Measurements from ENCODE around the gene DRAXIN.

The DRAXIN gene

GRCh38 chr1:11711490-11711889, 20.0 kb downstream of the DRAXIN start:
- no peak for DNase-seq (ENCODE audit: low read depth)

DNA sequence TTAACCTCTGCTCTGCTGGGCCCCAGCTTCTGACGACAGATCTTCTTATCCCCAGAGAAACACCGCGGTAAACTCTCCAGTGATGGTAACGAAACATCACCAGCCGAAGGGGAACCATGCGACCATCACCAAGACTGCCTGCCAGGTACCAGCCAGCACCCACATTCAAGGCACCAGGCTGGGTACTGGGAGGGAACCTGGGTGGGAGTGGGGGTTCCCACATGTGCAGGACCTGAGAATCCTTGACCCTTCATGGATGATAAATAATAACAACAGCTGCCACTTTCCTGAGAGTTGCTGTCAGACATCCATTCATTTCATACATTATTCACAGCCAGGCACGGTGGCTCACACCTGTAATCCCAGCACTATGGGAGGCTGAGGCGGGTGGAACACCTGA, 20.8 kb downstream of the DRAXIN start:
- DNase-seq (ENCODE audit: low read depth), result no peak

DNA sequence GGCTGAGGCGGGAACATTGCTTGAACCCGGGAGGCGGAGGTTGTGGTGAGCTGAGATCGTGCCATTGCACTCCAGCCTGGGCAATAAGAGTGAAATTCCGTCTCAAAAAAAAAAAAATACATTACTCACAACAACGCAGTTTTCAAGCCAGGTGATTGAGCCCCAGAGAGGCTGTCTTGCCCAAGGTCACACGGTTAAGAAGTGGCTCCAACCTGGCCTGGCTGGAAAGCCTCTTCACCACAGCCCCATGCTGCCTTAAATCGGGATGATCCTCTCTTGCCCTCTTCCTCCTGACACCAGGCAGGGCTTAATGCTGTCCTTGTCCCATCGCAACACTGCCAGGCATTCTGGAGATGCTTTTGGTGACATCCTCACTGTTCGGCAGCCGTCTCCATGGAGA, 21.6 kb downstream of the DRAXIN start:
- DNase-seq (ENCODE audit: low read depth), result no peak

GRCh38 chr1:11714831-11715575, 23.5 kb downstream of the DRAXIN start:
- no peak for DNase-seq (ENCODE audit: low read depth)

DNA sequence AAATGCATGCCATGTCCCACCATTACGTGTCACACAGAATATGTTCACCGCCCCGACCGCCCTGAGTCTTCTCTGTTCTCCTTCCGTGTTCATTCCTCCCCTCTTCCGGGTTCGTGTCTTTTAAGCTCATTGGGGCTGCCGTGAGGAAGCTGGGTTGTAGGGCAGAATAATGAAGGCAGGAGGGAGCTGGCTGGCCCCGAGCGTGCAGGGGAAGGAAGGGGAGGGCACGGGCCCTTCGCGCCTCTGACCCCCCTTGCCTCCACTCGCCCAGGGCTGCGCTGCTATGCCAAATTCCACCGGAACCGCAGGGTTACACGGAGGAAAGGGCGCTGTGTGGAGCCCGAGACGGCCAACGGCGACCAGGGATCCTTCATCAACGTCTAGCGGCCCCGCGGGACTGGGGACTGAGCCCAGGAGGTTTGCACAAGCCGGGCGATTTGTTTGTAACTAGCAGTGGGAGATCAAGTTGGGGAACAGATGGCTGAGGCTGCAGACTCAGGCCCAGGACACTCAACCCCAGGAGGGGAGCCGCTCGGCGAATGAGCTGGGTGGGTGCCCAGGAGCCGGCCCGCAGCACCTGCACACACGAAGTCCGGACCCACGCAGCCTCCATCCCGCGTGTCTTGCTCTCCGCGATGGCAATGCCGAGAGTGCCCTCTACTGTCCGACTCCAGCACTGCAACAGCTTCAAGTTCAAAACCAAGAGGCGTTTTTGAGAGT, 28.0 kb downstream of the DRAXIN start:
- peak; percentile 19 for DNase-seq (ENCODE audit: low read depth)

DNA sequence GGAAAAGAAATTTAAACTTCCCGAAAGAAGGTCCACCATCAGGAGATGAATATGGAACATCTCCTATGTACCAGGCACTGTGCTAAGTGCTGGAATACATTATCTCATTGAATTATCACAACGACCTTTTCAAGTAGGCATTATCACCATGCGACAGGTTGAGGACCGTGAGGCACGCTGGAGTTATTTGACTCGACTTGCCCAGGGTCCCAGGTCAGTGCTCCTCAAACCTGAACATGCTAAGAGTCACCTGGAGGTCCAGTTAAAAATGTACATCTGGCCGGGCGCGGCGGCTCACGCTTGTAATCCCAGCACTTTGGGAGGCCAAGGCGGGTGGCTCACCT, 28.5 kb downstream of the DRAXIN start:
- DNase-seq (ENCODE audit: low read depth), result no peak

- DNase-seq (ENCODE audit: low read depth), result no peak
Measured at GRCh38 chr1:11720525-11720924, 29.0 kb downstream of the DRAXIN start.

DNA sequence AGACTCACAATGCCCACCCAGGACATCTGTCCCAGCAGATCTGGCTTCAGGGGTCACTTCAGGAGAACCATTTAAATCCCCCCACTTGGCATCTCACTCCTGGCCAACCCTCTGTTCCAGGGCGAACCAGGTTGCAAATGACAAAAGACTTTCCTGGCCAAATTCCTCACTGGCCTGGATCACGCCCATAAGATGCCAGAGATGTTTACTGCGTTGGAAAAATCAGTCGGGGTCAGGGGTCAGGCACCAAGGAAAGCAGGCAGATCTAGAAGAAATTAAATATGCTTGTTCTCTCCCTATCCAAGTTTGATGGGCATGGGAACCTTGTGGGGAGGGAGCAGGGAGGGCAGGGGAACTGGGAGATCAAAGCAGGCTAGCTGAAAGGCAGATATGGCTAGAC, 29.8 kb downstream of the DRAXIN start:
- DNase-seq (ENCODE audit: low read depth), result no peak

DNA sequence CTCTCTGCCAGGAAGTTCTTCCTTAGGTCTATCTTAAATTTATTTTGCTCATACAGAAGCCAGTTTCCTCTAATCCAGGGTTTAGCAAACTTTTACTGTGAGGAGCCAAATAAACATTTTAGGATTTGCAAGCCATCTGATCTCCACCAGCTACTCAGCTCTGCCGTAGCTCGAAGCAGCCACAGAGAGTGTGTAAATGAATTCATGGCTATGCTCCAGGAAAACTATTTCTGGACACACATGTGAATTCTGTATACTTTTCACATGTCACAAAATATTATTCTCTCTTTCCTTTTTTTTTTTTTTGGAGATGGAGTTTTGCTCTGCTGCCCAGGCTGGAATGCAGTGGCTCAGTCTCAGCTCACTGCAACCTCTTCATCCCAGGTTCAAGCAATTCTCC, 31.0 kb downstream of the DRAXIN start:
- DNase-seq (ENCODE audit: low read depth), result no peak

- DNase-seq (ENCODE audit: low read depth), result no peak
Measured at GRCh38 chr1:11725616-11726015, 34.1 kb downstream of the DRAXIN start.

GRCh38 chr1:11727119-11727518, 35.6 kb downstream of the DRAXIN start:
- no peak for DNase-seq (ENCODE audit: low read depth)

DNA sequence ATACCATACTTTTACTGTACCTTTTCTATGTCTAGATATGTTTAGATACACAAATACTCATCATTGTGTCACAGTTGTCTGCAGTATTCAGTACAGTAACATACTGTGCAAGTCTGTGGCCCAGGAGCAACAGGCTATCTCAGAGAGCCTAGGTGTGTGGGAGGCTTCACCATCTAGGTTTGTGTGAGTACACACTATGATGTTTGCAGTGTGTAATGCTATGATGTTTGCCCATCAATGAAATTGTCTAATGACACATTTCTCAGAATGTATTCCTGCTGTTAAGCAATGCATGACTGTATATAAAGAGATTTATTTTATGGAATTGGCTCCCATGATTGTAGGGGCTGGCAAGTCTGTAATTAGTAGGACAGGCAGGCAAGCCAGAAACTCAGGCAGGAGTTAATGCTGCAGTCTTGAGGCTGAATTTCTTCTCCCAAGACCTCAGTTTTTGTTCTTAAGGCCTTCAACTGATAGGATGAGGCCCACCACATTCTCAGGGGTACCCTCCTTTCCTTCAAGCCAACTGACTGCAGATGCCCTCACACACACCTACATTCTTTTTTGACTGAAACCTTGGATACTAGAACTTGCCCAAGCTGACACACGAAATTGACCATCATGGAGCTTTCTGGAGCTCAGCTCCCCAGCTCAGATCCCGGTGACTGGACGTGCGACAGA, 36.8 kb downstream of the DRAXIN start:
- no peak for DNase-seq (ENCODE audit: low read depth)

GRCh38 chr1:11729155-11729497, 37.6 kb downstream of the DRAXIN start:
- no peak for DNase-seq (ENCODE audit: low read depth)

DNA sequence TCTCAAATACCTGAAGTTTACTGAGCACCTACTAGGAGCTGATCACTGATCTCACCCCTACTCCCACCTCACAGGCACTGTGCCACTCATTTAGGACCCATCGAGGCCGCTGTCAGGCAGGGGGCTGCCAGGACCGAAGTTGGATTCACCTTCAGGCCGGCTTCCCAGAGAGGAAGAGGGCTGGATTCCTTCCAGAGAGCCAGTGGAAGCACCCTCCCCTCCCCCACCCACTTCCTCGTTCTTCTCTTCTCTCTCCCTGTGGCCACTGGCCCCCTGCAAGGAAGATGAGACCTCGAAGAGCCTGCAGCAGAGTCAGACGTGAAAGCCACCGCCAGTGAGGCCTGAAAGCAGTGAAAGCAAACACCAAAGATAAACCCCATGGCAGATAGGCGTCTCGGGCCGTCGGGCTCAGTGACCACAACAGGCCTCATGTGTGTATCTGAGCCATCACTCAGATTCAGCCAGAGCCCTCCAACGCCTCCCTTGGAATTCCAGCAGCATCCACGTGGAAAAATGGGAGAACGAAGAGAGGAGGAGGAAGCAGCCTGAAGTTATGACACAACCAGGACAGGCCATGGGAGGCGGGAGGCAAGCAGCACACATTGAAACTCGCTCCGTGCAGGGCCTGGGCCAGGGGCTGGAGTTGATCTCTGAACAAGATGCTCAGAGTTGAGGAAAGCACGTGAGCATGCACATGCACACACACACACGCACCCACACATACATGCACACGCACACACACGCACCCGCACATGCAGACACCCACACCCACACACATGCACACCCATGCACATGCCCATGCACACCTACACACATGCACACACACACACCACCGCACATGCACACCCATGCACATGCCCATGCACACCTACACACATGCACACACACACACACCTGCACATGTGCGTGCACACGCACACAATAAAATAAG, 38.3 kb downstream of the DRAXIN start:
- no peak for DNase-seq (ENCODE audit: low read depth)

- DNase-seq (ENCODE audit: low read depth), result no peak
Measured at GRCh38 chr1:11730429-11730891, 39.0 kb downstream of the DRAXIN start.

GRCh38 chr1:11731691-11732283, 40.3 kb downstream of the DRAXIN start:
- no peak for DNase-seq (ENCODE audit: low read depth)

- no peak for DNase-seq (ENCODE audit: low read depth)
Measured at GRCh38 chr1:11733306-11733705, 41.8 kb downstream of the DRAXIN start.

DNA sequence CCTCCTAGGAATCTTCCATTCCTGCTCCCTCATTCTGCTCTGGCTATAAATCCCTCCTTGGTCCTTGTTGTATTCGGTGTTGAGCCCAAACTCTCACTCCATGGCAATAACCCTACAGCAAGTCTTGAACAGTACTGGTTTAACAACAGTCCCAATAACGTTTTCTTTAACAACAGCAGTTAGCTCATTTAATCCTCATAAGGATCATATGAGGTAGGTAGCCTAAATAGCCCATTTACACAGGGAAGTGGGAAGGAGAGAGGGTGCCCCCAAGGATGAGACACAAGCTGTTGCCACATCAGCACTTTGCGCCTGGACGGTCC, 44.0 kb downstream of the DRAXIN start:
- no peak for DNase-seq (ENCODE audit: low read depth)

DNA sequence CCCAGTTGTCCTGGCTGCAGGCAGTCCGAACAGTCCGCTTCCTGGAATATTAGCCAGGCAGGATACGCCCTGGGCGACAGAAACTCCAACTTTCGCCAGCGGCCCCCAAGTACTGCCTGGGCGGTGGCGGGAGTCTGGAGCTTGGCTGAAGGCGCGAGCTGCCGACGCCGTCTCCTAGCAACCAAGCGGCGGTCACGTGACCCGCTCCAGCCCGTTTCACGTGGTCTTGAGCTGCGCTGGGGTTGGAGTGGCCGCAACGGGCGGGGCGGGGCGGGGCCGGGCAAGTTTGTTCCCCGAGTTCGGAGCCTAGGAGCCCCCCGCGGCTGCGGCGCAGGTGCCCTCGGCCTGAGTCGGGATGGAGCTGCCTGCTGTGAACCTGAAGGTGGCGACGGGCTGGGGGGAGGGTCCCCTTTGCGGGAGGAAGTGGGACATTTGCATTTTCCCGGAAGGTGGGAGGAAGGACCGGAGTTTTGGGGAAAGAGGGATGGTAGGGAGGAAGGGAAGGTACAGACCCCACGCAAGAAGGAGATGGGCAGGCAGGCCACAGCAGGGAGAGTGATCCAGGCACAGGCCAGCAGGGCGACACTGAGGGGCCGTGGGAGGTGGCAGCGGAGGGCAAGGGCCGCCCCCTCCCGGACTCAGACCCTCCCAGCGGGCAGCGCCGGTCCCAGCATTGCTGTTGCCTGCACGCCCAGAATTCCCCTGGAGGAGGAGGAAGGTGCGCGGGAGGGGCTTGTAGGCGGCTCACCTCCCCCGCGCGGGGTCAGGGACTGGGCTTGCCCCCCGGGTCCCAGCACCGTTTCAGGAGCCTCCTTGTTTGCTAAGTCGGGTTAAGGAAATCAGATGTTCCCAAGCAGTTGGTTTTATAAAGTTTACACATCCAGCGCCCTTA, 44.6 kb downstream of the DRAXIN start, which contains the start of gene AGTRAP:
TSS of gene AGTRAP (plus strand) at position 283 of the 892 bp plus-strand sequence. CDS start at position 356, 73 bp downstream.
- DNase-seq (ENCODE audit: low read depth), result peak; percentile 74

DNA sequence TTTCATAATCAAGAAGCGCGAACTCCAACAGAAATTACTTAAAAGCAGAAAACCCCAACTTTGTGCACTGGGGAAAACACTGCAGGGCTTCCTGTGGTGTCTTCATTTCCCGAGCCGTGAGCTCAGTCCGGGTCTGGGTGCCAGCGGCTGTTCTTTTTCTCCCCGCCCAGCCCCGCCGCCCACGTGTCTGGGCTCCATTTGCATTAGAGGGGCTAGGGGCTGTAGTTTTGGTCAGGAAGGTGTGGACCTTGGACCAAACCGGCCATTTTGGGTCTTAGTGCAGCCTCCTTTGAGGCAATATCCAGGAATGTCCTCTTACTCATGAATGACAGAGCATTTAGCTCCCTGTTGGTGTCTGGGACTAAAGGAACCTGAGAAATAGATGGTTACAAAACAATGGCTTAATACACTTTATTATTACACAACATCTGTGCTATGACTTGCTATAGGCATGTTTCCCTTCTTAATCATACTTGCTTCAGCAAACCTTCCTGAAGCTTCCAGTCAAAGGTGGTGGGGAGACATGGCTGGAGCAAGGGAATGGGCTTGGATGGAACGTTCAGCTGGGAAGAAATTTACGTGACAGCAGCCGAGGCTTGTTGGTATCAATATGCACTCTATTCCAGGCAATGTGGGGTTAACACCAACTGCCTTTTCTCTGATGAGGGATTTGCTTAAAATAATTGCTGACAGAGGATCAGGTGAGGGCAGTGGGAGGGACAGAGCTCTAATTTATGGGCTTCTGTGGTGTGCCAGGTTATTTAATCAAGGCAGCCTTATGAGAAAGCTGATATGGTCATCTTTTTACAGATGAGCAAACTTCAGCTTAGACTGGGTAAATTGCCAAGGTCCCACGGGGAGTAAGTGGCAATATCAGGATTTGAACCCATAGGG, 45.5 kb downstream of the DRAXIN start:
- DNase-seq (ENCODE audit: low read depth), result peak; percentile 22
